AG10803 (cell line): ENCODE measurements around the gene OR2B2.

Experiments
- DNase-seq: peaks from one replicate; pipeline ENCODE4 v3.0.0; 2010; ENCODE audit warnings: low read depth
- H3K4me3 ChIP-seq: 2 replicates; pipeline ENCODE4 v1.5.1; 2011; ENCODE audit warnings: mild to moderate bottlenecking, low read length, control low read depth
- TF ChIP-seq, protein P1 (sequence below): conservative IDR thresholded peaks from 2 replicates; pipeline ENCODE4 v1.5.1; 2011; ENCODE audit warnings: mild to moderate bottlenecking, low read length, control low read depth, inconsistent platforms

OR2B2 gene

GRCh38 chr6:27870291-27870870 lies 41.8 kb downstream of the OR2B2 start:
- H3K4me3 ChIP-seq: no peak overlapping the region
- TF ChIP-seq, protein P1, sequence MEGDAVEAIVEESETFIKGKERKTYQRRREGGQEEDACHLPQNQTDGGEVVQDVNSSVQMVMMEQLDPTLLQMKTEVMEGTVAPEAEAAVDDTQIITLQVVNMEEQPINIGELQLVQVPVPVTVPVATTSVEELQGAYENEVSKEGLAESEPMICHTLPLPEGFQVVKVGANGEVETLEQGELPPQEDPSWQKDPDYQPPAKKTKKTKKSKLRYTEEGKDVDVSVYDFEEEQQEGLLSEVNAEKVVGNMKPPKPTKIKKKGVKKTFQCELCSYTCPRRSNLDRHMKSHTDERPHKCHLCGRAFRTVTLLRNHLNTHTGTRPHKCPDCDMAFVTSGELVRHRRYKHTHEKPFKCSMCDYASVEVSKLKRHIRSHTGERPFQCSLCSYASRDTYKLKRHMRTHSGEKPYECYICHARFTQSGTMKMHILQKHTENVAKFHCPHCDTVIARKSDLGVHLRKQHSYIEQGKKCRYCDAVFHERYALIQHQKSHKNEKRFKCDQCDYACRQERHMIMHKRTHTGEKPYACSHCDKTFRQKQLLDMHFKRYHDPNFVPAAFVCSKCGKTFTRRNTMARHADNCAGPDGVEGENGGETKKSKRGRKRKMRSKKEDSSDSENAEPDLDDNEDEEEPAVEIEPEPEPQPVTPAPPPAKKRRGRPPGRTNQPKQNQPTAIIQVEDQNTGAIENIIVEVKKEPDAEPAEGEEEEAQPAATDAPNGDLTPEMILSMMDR: no peak
- DNase-seq: peak; percentile 4

- TF ChIP-seq, protein P1: no peak
- DNase-seq: no peak
- no peak overlapping the region for H3K4me3 ChIP-seq
These were observed 43.9 kb downstream of the OR2B2 start for GRCh38 chr6:27868311-27868710.

DNA sequence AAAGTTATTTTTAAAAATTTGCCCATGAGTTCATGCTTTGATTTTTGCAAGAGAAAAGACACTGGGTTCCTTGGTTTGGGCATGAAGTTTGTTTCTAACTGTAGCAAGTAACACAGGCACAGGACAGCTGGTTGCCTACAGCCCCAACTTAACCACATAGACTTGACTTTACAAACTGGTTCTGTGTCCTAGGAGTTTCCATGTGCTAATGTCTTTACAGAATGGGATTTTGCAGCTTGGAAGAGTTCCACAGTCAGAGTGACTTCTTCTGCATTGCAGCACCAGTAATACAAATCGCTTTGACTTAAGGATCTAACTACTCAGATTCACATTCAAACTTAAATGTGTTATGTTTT lies 44.3 kb downstream of the OR2B2 start:
- TF ChIP-seq, protein P1: no peak
- DNase-seq: peak; percentile 1
- no peak overlapping the region; the same call in 1 of the 2 replicates for H3K4me3 ChIP-seq

GRCh38 chr6:27867051-27867944 lies 44.9 kb downstream of the OR2B2 start:
- TF ChIP-seq, protein P1: no peak
- H3K4me3 ChIP-seq: peak overlapping the region; percentile 82
- DNase-seq: peak; percentile 67

GRCh38 chr6:27866357-27867050 lies 45.7 kb downstream of the OR2B2 start:
- TF ChIP-seq, protein P1: no peak
- peak; percentile 45 for DNase-seq
- peak overlapping the region; percentile 82 for H3K4me3 ChIP-seq

DNA sequence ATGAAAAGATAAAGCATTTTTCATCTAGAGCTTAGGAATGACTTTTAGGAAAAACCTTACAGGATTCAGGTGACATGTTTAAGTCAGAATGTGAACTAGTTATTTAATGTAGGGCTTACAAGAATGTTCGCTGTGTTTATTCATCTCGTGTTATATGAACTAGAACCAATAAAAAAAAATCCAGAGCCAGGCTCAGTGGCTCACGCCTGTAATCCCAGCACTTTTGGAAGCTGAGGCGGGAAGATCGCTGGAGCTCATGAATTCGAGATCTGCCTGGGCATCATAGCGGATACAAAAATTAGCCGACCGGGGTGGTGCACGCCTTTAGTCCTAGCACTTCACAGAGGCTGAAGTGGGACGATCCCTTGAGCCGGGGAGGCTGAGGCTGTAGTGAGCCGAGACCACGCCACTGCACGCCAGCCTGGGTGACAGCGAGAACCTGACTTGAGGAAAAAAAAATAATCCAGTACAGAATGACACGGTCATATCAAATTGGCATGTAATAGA lies 46.3 kb downstream of the OR2B2 start:
- DNase-seq: no peak
- TF ChIP-seq, protein P1: no peak
- H3K4me3 ChIP-seq: peak overlapping the region; percentile 82
